ENCODE measurements around the gene FOXL2NB.

- TF ChIP-seq SNAI1 (CRISPR knock-in tag; IDR thresholded peaks at IDR 0.05; ENCODE audit: borderline replicate concordance) (no peak), ZNF629 (CRISPR knock-in tag; conservative IDR thresholded peaks at IDR 0.05) (no peak), ZNF780A (CRISPR knock-in tag; IDR thresholded peaks at IDR 0.05) (no peak), ZNF564 (CRISPR knock-in tag; IDR thresholded peaks at IDR 0.05) (no peak), ZNF563 (CRISPR knock-in tag; IDR thresholded peaks at IDR 0.05) (no peak)
- TF ChIP-seq, protein P1, sequence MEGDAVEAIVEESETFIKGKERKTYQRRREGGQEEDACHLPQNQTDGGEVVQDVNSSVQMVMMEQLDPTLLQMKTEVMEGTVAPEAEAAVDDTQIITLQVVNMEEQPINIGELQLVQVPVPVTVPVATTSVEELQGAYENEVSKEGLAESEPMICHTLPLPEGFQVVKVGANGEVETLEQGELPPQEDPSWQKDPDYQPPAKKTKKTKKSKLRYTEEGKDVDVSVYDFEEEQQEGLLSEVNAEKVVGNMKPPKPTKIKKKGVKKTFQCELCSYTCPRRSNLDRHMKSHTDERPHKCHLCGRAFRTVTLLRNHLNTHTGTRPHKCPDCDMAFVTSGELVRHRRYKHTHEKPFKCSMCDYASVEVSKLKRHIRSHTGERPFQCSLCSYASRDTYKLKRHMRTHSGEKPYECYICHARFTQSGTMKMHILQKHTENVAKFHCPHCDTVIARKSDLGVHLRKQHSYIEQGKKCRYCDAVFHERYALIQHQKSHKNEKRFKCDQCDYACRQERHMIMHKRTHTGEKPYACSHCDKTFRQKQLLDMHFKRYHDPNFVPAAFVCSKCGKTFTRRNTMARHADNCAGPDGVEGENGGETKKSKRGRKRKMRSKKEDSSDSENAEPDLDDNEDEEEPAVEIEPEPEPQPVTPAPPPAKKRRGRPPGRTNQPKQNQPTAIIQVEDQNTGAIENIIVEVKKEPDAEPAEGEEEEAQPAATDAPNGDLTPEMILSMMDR (CRISPR knock-in tag; IDR thresholded peaks at IDR 0.05) = no peak
- TF ChIP-seq, protein P2, sequence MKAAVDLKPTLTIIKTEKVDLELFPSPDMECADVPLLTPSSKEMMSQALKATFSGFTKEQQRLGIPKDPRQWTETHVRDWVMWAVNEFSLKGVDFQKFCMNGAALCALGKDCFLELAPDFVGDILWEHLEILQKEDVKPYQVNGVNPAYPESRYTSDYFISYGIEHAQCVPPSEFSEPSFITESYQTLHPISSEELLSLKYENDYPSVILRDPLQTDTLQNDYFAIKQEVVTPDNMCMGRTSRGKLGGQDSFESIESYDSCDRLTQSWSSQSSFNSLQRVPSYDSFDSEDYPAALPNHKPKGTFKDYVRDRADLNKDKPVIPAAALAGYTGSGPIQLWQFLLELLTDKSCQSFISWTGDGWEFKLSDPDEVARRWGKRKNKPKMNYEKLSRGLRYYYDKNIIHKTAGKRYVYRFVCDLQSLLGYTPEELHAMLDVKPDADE (CRISPR knock-in tag; IDR thresholded peaks at IDR 0.05) = no peak
Measured at GRCh38 chr3:138921316-138922292, 25.4 kb upstream of the FOXL2NB start.

Measured in HepG2 (cell line).